ENCODE results near the gene ESR1.
"Not testable (repeated sequence)": the region's sequence is repeated elsewhere in the genome, so short reads cannot be mapped to it uniquely, and the experiment has no call there.

The ESR1 gene

GRCh38 chr6:151876122-151876521, 68.6 kb downstream of the ESR1 start:
- no peaks in the 10 kb centered on the region for H3K27me3 ChIP-seq
- H3K4me3 ChIP-seq, result no peak overlapping the region
- peaks cover 0 to 8% (median 0%) of the 10 kb centered on the region in 4 donors for H3K4me1 ChIP-seq
- intact Hi-C loops (cut with DNase I; ENCODE audit: low total_unique reads), result no loop called here
- H3K36me3 ChIP-seq, result no peaks in the 10 kb centered on the region
- no peaks in the 10 kb centered on the region for H3K9me3 ChIP-seq
- H3K27ac ChIP-seq, result no peak overlapping the region
- no peak for DNase-seq
- no peak for TF ChIP-seq CTCF (IDR thresholded peaks at IDR 0.05)

GRCh38 chr6:151877458-151877857, 70.0 kb downstream of the ESR1 start:
- H3K4me3 ChIP-seq, result no peak overlapping the region
- no peak for TF ChIP-seq CTCF (IDR thresholded peaks at IDR 0.05)
- H3K27me3 ChIP-seq, result no peaks in the 10 kb centered on the region
- no peak for DNase-seq
- H3K9me3 ChIP-seq, result no peaks in the 10 kb centered on the region
- H3K27ac ChIP-seq, result no peak overlapping the region
- intact Hi-C loops (cut with DNase I; ENCODE audit: low total_unique reads), result no loop called here
- H3K4me1 ChIP-seq, result peaks cover 0 to 6% (median 0%) of the 10 kb centered on the region in 4 donors
- no peaks in the 10 kb centered on the region for H3K36me3 ChIP-seq

- TF ChIP-seq CTCF (IDR thresholded peaks at IDR 0.05), result no peak
- Histone ChIP-seq H3K27me3 (no peaks in the 10 kb centered on the region), H3K36me3 (no peaks in the 10 kb centered on the region), H3K4me3 (no peak overlapping the region), H3K27ac (no peak overlapping the region), H3K4me1 (no peaks in the 10 kb centered on the region), H3K9me3 (no peaks in the 10 kb centered on the region)
- intact Hi-C loops (cut with DNase I; ENCODE audit: low total_unique reads), result no loop called here
- no peak for DNase-seq
Measured at GRCh38 chr6:151881231-151881630, 73.7 kb downstream of the ESR1 start.

GRCh38 chr6:151882206-151882605, 74.7 kb downstream of the ESR1 start:
- no peak for TF ChIP-seq CTCF (IDR thresholded peaks at IDR 0.05)
- no peaks in the 10 kb centered on the region for H3K9me3 ChIP-seq
- H3K4me3 ChIP-seq, result no peak overlapping the region
- H3K27ac ChIP-seq, result no peak overlapping the region
- no peaks in the 10 kb centered on the region for H3K4me1 ChIP-seq
- no peaks in the 10 kb centered on the region for H3K36me3 ChIP-seq
- intact Hi-C loops (cut with DNase I; ENCODE audit: low total_unique reads), result no loop called here
- DNase-seq, result no peak
- no peaks in the 10 kb centered on the region for H3K27me3 ChIP-seq

- Histone ChIP-seq H3K36me3 (no peaks in the 10 kb centered on the region), H3K4me1 (no peaks in the 10 kb centered on the region), H3K27me3 (no peaks in the 10 kb centered on the region), H3K9me3 (no peaks in the 10 kb centered on the region), H3K4me3 (no peak overlapping the region), H3K27ac (no peak overlapping the region)
- no peak for DNase-seq
- intact Hi-C loops (cut with DNase I; ENCODE audit: low total_unique reads), result no loop called here
- TF ChIP-seq CTCF (IDR thresholded peaks at IDR 0.05), result no peak
Measured at GRCh38 chr6:151885234-151885633, 77.8 kb downstream of the ESR1 start.

GRCh38 chr6:151891524-151891923, 84.0 kb downstream of the ESR1 start:
- Histone ChIP-seq H3K27me3 (no peaks in the 10 kb centered on the region), H3K4me1 (peaks cover 0 to 5% (median 0%) of the 10 kb centered on the region in 4 donors), H3K4me3 (no peak overlapping the region), H3K36me3 (no peaks in the 10 kb centered on the region), H3K9me3 (no peaks in the 10 kb centered on the region), H3K27ac (no peak overlapping the region)
- intact Hi-C loops (cut with DNase I; ENCODE audit: low total_unique reads), result no loop called here
- no peak for DNase-seq
- no peak for TF ChIP-seq CTCF (IDR thresholded peaks at IDR 0.05)

- H3K27me3 ChIP-seq; H3K36me3 ChIP-seq; intact Hi-C loops (cut with DNase I; ENCODE audit: low total_unique reads); H3K9me3 ChIP-seq; H3K4me3 ChIP-seq; H3K27ac ChIP-seq; H3K4me1 ChIP-seq; DNase-seq: not testable (repeated sequence)
Measured at GRCh38 chr6:151894426-151894825, 86.9 kb downstream of the ESR1 start.

- H3K4me1 ChIP-seq; H3K27ac ChIP-seq; H3K9me3 ChIP-seq; DNase-seq; H3K27me3 ChIP-seq; H3K36me3 ChIP-seq; H3K4me3 ChIP-seq; intact Hi-C loops (cut with DNase I; ENCODE audit: low total_unique reads): not testable (repeated sequence)
Measured at GRCh38 chr6:151899221-151899620, 91.7 kb downstream of the ESR1 start.

GRCh38 chr6:151899796-151900195, 92.3 kb downstream of the ESR1 start:
- intact Hi-C loops (cut with DNase I; ENCODE audit: low total_unique reads); H3K4me3 ChIP-seq; H3K9me3 ChIP-seq; DNase-seq; H3K27ac ChIP-seq; H3K4me1 ChIP-seq; H3K36me3 ChIP-seq; H3K27me3 ChIP-seq: not testable (repeated sequence)
